HCT116 (cell line): ENCODE data around the gene OR9Q2. TPM values are rescaled to one million over a fixed set of nuclear protein-coding genes. Genes with fewer than 3 reads are reported as not detected.

ENCODE experiments used
- ATAC-seq: fragments of 200-7000 bp; cut with Tn5 transposase; 2 replicates; pipeline ENCODE4 v1.9.1; 2020; ENCODE audit warnings: mild to moderate bottlenecking, moderate library complexity
- BruUV-seq: library from RNA; stranded (reverse); fragments of 400-500 nt; replicated peaks from 2 replicates; lab custom pipeline; 2021; lab: Mats Ljungman, UMichigan
- CTCF ChIA-PET: fragments of 300-600 bp; sonication (Branson Sonifier 250); formaldehyde crosslinking; loops from one replicate; lab custom pipeline; 2021; ENCODE audit warnings: antibody characterized with exemption; lab: Charles Lee
- POLR2A ChIA-PET: fragments of 300-600, 350-600 bp; sonication (Branson Sonifier 250); formaldehyde crosslinking; loops from one replicate; lab custom pipeline; 2021; ENCODE audit warnings: antibody characterized with exemption; lab: Charles Lee
- RAD21 ChIA-PET, 2 experiments: fragments of 300-600 bp; sonication (Branson Sonifier 250); formaldehyde crosslinking; loops; one replicate each; lab custom pipeline; 2023; ENCODE audit warnings: low total read pairs in 2 of 2; ENCODE audit not compliant: uncharacterized antibody in 2 of 2, unreplicated experiment in 2 of 2, low non-redundant PET in 1 of 2; lab: Charles Lee
- DNase-seq: peaks from one replicate; pipeline ENCODE4 v3.0.0-alpha.2; 2010; ENCODE audit warnings: low read depth, low spot score
- H2AFZ ChIP-seq: fragments of 200-600 bp; shearing (Covaris generic), sonication (generic); 2 replicates; pipeline ENCODE4 v1.6.1; 2017; ENCODE audit warnings: low read depth, mixed run types, mixed read lengths, antibody characterized with exemption, low read length; ENCODE audit not compliant: poor library complexity, severe bottlenecking
- H3K27ac ChIP-seq: 2 replicates; pipeline ENCODE4 v1.5.1; 2012; ENCODE audit warnings: low read depth, low read length
- H3K27me3 ChIP-seq: fragments of 200-600 bp; sonication (generic); 2 replicates; pipeline ENCODE4 v1.6.1; 2016; ENCODE audit warnings: mixed run types, low read length, mixed read lengths; ENCODE audit not compliant: insufficient read depth
- H3K36me3 ChIP-seq, 2 experiments: fragments of 200-500 bp in 1 of 2; fragments of 200-600 bp in 1 of 2; sonication (Bioruptor generic) in 1 of 2; sonication (generic) in 1 of 2; 2 replicates each; pipeline versions ENCODE4 v1.5.1 to v1.6.1; 2014 to 2016; ENCODE audit warnings: low read length in 2 of 2, inconsistent platforms in 1 of 2, mixed read lengths in 1 of 2, mixed run types in 1 of 2; ENCODE audit not compliant: insufficient read depth in 2 of 2, control insufficient read depth in 1 of 2
- H3K4me1 ChIP-seq, 2 experiments: fragments of 200-600 bp in 1 of 2; sonication (generic) in 1 of 2; 2 replicates each; pipeline versions ENCODE4 v1.5.1 to v1.6.1; 2012 to 2017; ENCODE audit warnings: low read length in 2 of 2, inconsistent platforms in 1 of 2, mild to moderate bottlenecking in 1 of 2, mixed read lengths in 1 of 2, mixed run types in 1 of 2, moderate library complexity in 1 of 2; ENCODE audit not compliant: insufficient read depth in 2 of 2, control insufficient read depth in 1 of 2
- H3K4me2 ChIP-seq: fragments of 200-600 bp; sonication (generic); 2 replicates; pipeline ENCODE4 v1.6.1; 2017; ENCODE audit warnings: mixed run types, low read length, mixed read lengths
- H3K4me3 ChIP-seq, 2 experiments: fragments of 200-600 bp in 1 of 2; sonication (generic) in 1 of 2; replicated peaks in 1 of 2; 2 replicates each; pipeline ENCODE4 v1.5.1; 2011 to 2016; ENCODE audit warnings: low read length in 2 of 2, control low read depth in 1 of 2, low read depth in 1 of 2, mild to moderate bottlenecking in 1 of 2, mixed read lengths in 1 of 2, mixed run types in 1 of 2
- H3K79me2 ChIP-seq: fragments of 200-600 bp; sonication (generic); 2 replicates; pipeline ENCODE4 v1.6.1; 2017; ENCODE audit warnings: mild to moderate bottlenecking, mixed run types, low read length, moderate library complexity, mixed read lengths; ENCODE audit not compliant: insufficient read depth
- H3K9ac ChIP-seq: fragments of 200-600 bp; sonication (generic); 2 replicates; pipeline ENCODE4 v1.6.1; 2016; ENCODE audit warnings: low read length, mixed read lengths
- H3K9me2 ChIP-seq: fragments of 200-600 bp; sonication (generic), shearing (Covaris generic); 2 replicates; pipeline ENCODE4 v1.6.1; 2017; ENCODE audit warnings: mixed run types, mild to moderate bottlenecking, moderate library complexity; ENCODE audit not compliant: insufficient read depth
- H3K9me3 ChIP-seq, 2 experiments: fragments of 200-500 bp in 1 of 2; fragments of 200-600 bp in 1 of 2; sonication (Bioruptor generic) in 1 of 2; sonication (generic) in 1 of 2; 2 replicates each; pipeline ENCODE4 v1.6.1; 2014 to 2017; ENCODE audit warnings: low read length in 2 of 2, mixed read lengths in 2 of 2, inconsistent platforms in 1 of 2, low read depth in 1 of 2, mild to moderate bottlenecking in 1 of 2, mixed run types in 1 of 2, moderate library complexity in 1 of 2; ENCODE audit not compliant: control insufficient read depth in 1 of 2, insufficient read depth in 1 of 2
- H4K20me1 ChIP-seq: fragments of 200-600 bp; sonication (generic), shearing (Covaris generic); 2 replicates; pipeline ENCODE4 v1.6.1; 2017; ENCODE audit warnings: mixed run types, mild to moderate bottlenecking, moderate library complexity; ENCODE audit not compliant: insufficient read depth
- CBX3 ChIP-seq: IDR thresholded peaks from 2 replicates; pipeline ENCODE4 v1.6.1; 2012; ENCODE audit warnings: low read depth
- CEBPB ChIP-seq: IDR thresholded peaks from 2 replicates; pipeline ENCODE4 v1.6.1; 2012; ENCODE audit warnings: low read depth
- EZH2 ChIP-seq: fragments of 200-600 bp; sonication (generic); IDR thresholded peaks from 2 replicates; pipeline ENCODE4 v1.6.1; 2017; ENCODE audit warnings: antibody characterized with exemption, mixed run types
- EZH2phosphoT487 ChIP-seq: fragments of 200-600 bp; IDR thresholded peaks from 2 replicates; pipeline ENCODE4 v1.6.1; 2018; ENCODE audit warnings: antibody characterized with exemption, borderline replicate concordance
- FOSL1 ChIP-seq: IDR thresholded peaks from 2 replicates; pipeline ENCODE4 v1.6.1; 2012; ENCODE audit warnings: low read depth
- JUND ChIP-seq: IDR thresholded peaks from 2 replicates; pipeline ENCODE4 v1.6.1; 2012
- POLR2A ChIP-seq: IDR thresholded peaks from 2 replicates; pipeline ENCODE4 v1.7.0; 2011; ENCODE audit warnings: borderline replicate concordance; ENCODE audit not compliant: insufficient read depth, insufficient read length; ENCODE audit errors: extremely low read depth
- POLR2AphosphoS5 ChIP-seq: IDR thresholded peaks from 2 replicates; pipeline ENCODE4 v1.6.1; 2011; ENCODE audit warnings: mild to moderate bottlenecking, low read depth, low read length, moderate library complexity
- RAD21 ChIP-seq: IDR thresholded peaks from 2 replicates; pipeline ENCODE4 v1.6.1; 2012; ENCODE audit warnings: low read depth, mild to moderate bottlenecking
- SP1 ChIP-seq: IDR thresholded peaks from 2 replicates; pipeline ENCODE4 v1.6.1; 2012; ENCODE audit warnings: low read depth
- TCF7L2 ChIP-seq: IDR thresholded peaks from 2 replicates; pipeline ENCODE4 v1.7.0; 2011; ENCODE audit warnings: borderline replicate concordance, inconsistent platforms; ENCODE audit not compliant: insufficient read depth, insufficient read length; ENCODE audit errors: extremely low read depth
- ZFX ChIP-seq: fragments of 450-650 bp; IDR thresholded peaks from 2 replicates; pipeline ENCODE4 v1.6.1; 2017
- ZNF274 ChIP-seq: fragments of 200-500 bp; sonication (Bioruptor generic); IDR thresholded peaks from 2 replicates; pipeline ENCODE4 v1.6.1; 2014; ENCODE audit warnings: mild to moderate bottlenecking, low read depth, low read length, inconsistent platforms
- intact Hi-C: fragments of 100-400 bp; cut with micrococcal nuclease; formaldehyde crosslinking; loops from 2 replicates; pipeline ENCODE4 v1.10.0; 2022
- total RNA-seq: library from RNA; stranded (reverse); gene quantifications from one replicate; pipeline ENCODE4 v1.2.1, GENCODE V29; 2021; ENCODE audit not compliant: unreplicated experiment
- TF ChIP-seq, protein P1 (sequence below): IDR thresholded peaks from 2 replicates; pipeline ENCODE4 v1.6.1; 2012
- TF ChIP-seq, protein P2 (sequence below): IDR thresholded peaks from 2 replicates; pipeline ENCODE4 v1.6.1; 2012; ENCODE audit warnings: low read depth
- TF ChIP-seq, protein P3 (sequence below): IDR thresholded peaks from 2 replicates; pipeline ENCODE4 v1.6.1; 2012
- TF ChIP-seq, protein P4 (sequence below): IDR thresholded peaks from 2 replicates; pipeline ENCODE4 v1.6.1; 2011; ENCODE audit warnings: mild to moderate bottlenecking, low read length, moderate library complexity; ENCODE audit not compliant: insufficient replicate concordance; ENCODE audit errors: extremely low read depth

Gene OR9Q2
- total RNA-seq, 1 experiment from 2014 or later: not detected

DNA sequence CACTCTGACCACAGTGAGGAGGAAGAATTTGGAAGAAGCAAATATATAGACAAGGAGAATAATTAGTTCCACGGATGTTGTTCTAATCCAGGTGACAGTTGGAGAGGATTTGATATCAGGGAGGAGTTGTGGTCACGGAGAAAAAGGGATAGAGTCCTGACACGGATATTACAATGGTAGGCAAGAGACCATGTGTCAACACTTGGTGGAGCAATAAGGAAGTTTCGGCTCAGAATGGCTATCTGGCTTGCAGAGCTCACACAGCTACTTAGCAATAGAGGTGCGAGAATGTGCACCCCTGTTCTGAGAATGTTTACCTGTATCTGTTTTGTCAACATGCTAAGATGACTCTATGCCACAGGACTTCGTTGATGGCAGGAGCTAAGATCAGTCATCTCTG lies 10.4 kb upstream of the OR9Q2 start:
- H3K27ac ChIP-seq: no peak overlapping the region
- no peaks in the 10 kb centered on the region for H3K9me2 ChIP-seq
- ATAC-seq (no peak), DNase-seq (no peak)
- ChIA-PET RAD21 (no interaction called here), POLR2A (no interaction called here), CTCF (no interaction called here)
- no peaks in the 10 kb centered on the region for H3K79me2 ChIP-seq
- H3K4me1 ChIP-seq: no peaks in the 10 kb centered on the region
- intact Hi-C loops: loop anchor here (10.0 kb wide), 1 partner anchor 54 kb away; the partner anchor contains the start of gene OR9I1
- H4K20me1 ChIP-seq: no peaks in the 10 kb centered on the region
- no peak overlapping the region for H2AFZ ChIP-seq
- H3K27me3 ChIP-seq: peaks cover 29% of the 10 kb centered on the region
- TF ChIP-seq, protein P1, sequence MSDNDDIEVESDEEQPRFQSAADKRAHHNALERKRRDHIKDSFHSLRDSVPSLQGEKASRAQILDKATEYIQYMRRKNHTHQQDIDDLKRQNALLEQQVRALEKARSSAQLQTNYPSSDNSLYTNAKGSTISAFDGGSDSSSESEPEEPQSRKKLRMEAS: no peak
- TF ChIP-seq ZFX (no peak), RAD21 (no peak), JUND (no peak), TCF7L2 (no peak), FOSL1 (no peak), EZH2phosphoT487 (no peak), POLR2AphosphoS5 (no peak), CEBPB (no peak), CBX3 (no peak), ZNF274 (no peak), SP1 (no peak), POLR2A (no peak), EZH2 (no peak)
- TF ChIP-seq, protein P2, sequence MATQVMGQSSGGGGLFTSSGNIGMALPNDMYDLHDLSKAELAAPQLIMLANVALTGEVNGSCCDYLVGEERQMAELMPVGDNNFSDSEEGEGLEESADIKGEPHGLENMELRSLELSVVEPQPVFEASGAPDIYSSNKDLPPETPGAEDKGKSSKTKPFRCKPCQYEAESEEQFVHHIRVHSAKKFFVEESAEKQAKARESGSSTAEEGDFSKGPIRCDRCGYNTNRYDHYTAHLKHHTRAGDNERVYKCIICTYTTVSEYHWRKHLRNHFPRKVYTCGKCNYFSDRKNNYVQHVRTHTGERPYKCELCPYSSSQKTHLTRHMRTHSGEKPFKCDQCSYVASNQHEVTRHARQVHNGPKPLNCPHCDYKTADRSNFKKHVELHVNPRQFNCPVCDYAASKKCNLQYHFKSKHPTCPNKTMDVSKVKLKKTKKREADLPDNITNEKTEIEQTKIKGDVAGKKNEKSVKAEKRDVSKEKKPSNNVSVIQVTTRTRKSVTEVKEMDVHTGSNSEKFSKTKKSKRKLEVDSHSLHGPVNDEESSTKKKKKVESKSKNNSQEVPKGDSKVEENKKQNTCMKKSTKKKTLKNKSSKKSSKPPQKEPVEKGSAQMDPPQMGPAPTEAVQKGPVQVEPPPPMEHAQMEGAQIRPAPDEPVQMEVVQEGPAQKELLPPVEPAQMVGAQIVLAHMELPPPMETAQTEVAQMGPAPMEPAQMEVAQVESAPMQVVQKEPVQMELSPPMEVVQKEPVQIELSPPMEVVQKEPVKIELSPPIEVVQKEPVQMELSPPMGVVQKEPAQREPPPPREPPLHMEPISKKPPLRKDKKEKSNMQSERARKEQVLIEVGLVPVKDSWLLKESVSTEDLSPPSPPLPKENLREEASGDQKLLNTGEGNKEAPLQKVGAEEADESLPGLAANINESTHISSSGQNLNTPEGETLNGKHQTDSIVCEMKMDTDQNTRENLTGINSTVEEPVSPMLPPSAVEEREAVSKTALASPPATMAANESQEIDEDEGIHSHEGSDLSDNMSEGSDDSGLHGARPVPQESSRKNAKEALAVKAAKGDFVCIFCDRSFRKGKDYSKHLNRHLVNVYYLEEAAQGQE: no peak
- TF ChIP-seq, protein P3, sequence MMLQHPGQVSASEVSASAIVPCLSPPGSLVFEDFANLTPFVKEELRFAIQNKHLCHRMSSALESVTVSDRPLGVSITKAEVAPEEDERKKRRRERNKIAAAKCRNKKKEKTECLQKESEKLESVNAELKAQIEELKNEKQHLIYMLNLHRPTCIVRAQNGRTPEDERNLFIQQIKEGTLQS: no peak
- TF ChIP-seq, protein P4, sequence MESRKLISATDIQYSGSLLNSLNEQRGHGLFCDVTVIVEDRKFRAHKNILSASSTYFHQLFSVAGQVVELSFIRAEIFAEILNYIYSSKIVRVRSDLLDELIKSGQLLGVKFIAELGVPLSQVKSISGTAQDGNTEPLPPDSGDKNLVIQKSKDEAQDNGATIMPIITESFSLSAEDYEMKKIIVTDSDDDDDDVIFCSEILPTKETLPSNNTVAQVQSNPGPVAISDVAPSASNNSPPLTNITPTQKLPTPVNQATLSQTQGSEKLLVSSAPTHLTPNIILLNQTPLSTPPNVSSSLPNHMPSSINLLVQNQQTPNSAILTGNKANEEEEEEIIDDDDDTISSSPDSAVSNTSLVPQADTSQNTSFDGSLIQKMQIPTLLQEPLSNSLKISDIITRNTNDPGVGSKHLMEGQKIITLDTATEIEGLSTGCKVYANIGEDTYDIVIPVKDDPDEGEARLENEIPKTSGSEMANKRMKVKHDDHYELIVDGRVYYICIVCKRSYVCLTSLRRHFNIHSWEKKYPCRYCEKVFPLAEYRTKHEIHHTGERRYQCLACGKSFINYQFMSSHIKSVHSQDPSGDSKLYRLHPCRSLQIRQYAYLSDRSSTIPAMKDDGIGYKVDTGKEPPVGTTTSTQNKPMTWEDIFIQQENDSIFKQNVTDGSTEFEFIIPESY: no peak
- TF ChIP-seq, all 23 proteins: peak for 0
- H3K4me2 ChIP-seq: no peak overlapping the region
- no peak overlapping the region for H3K9ac ChIP-seq
- no peaks in the 10 kb centered on the region for H3K36me3 ChIP-seq
- no TSS peak for BruUV-seq
- H3K4me3 ChIP-seq: no peak overlapping the region
- H3K9me3 ChIP-seq: no peaks in the 10 kb centered on the region
